HEK293T (cell line): ENCODE measurements around the gene MRGPRX2.

Source experiments
- BHLHE40 ChIP-seq: fragments of 450-650 bp; IDR thresholded peaks from 2 replicates; pipeline ENCODE4 v1.6.1; 2016; ENCODE audit warnings: mild to moderate bottlenecking, moderate library complexity, borderline replicate concordance
- ELF4 ChIP-seq: fragments of 450-650 bp; IDR thresholded peaks from 2 replicates; pipeline ENCODE4 v1.6.1; 2017; ENCODE audit warnings: antibody characterized with exemption
- FOXA1 ChIP-seq: fragments of 450-650 bp; IDR thresholded peaks from 2 replicates; pipeline ENCODE4 v1.6.1; 2016; ENCODE audit warnings: mild to moderate bottlenecking
- FOXK2 ChIP-seq: fragments of 450-650 bp; IDR thresholded peaks from 2 replicates; pipeline ENCODE4 v1.6.1; 2016; ENCODE audit warnings: mild to moderate bottlenecking
- HDGF ChIP-seq: fragments of 450-650 bp; IDR thresholded peaks from 2 replicates; pipeline ENCODE4 v1.6.1; 2017; ENCODE audit warnings: antibody characterized with exemption, borderline replicate concordance
- L3MBTL2 ChIP-seq: fragments of 450-650 bp; conservative IDR thresholded peaks from 2 replicates; pipeline ENCODE4 v1.6.1; 2016; ENCODE audit warnings: mild to moderate bottlenecking
- LEF1 ChIP-seq: fragments of 450-650 bp; IDR thresholded peaks from 2 replicates; pipeline ENCODE4 v1.6.1; 2017; ENCODE audit warnings: mild to moderate bottlenecking, borderline replicate concordance
- NFRKB ChIP-seq: fragments of 450-650 bp; IDR thresholded peaks from 2 replicates; pipeline ENCODE4 v1.6.1; 2016; ENCODE audit warnings: mild to moderate bottlenecking, moderate library complexity
- SP1 ChIP-seq: fragments of 450-650 bp; IDR thresholded peaks from 2 replicates; pipeline ENCODE4 v1.6.1; 2017
- TARDBP ChIP-seq: fragments of 450-650 bp; IDR thresholded peaks from 2 replicates; pipeline ENCODE4 v1.6.1; 2016
- TF ChIP-seq, protein P1 (sequence below): fragments of 450-650 bp; IDR thresholded peaks from 2 replicates; pipeline ENCODE4 v1.6.1; 2016

DNA sequence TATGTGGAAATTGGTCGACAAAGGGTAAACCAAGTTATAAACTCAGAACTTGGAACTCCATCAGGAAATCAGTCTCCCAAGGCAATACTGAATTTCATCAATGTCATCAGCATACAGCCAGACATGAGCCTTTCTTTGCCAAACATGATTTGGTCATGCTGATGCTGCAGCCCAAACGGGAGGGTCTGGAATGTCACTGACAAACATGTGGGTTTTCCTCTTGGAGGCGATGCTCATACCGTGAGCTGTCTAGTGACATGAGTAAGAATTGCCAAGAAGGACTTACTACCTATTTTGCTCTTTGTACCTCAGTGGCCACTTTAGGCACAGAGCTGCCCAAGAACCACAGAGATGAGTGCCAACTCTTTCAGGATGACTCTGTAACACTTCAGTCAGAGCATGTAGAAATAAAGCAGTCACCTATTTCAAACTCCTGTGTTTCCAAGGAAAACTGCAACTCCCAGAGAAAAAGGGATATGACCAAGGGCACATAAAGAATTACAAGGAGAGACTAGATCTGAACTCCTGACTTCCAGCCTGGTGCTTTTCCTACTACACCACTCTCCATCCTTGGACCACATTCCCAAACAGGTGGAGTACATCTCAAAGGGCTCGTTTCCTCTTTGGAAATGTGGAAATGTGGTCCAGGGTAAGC is 24.3 kb upstream of the MRGPRX2 start:
- TF ChIP-seq BHLHE40 (no peak), FOXK2 (no peak), TARDBP (no peak), SP1 (no peak), FOXA1 (no peak), LEF1 (no peak), HDGF (no peak), ELF4 (no peak), NFRKB (no peak), L3MBTL2 (no peak)
- TF ChIP-seq, protein P1, sequence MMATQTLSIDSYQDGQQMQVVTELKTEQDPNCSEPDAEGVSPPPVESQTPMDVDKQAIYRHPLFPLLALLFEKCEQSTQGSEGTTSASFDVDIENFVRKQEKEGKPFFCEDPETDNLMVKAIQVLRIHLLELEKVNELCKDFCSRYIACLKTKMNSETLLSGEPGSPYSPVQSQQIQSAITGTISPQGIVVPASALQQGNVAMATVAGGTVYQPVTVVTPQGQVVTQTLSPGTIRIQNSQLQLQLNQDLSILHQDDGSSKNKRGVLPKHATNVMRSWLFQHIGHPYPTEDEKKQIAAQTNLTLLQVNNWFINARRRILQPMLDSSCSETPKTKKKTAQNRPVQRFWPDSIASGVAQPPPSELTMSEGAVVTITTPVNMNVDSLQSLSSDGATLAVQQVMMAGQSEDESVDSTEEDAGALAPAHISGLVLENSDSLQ = no peak
